Neutrophil (primary cell): ENCODE data around the gene A1CF.

Experiments
- H3K27ac ChIP-seq: fragments of 200-600 bp; sonication (generic); 2 replicates; pipeline ENCODE4 v1.5.1; 2016; ENCODE audit warnings: mild to moderate bottlenecking, moderate library complexity
- H3K27me3 ChIP-seq: fragments of 200-600 bp; sonication (generic); 2 replicates; pipeline ENCODE4 v1.6.0; 2016; ENCODE audit warnings: mild to moderate bottlenecking
- H3K36me3 ChIP-seq: fragments of 200-600 bp; sonication (generic); 2 replicates; pipeline ENCODE4 v1.5.1; 2017
- H3K4me1 ChIP-seq, 2 experiments: fragments of 200-600 bp in 1 of 2; sonication (generic) in 1 of 2; 1 replicate in 1 of 2; 2 replicates in 1 of 2; pipeline versions ENCODE4 v1.5.1 to v1.6.1; 2013 to 2016; ENCODE audit warnings: low read depth in 1 of 2, low read length in 1 of 2, mild to moderate bottlenecking in 1 of 2, moderate library complexity in 1 of 2; ENCODE audit not compliant: control insufficient read depth in 1 of 2, insufficient read depth in 1 of 2
- H3K4me3 ChIP-seq, 2 experiments: fragments of 200-600 bp in 1 of 2; sonication (generic) in 1 of 2; 1 replicate in 1 of 2; 2 replicates in 1 of 2; pipeline ENCODE4 v1.5.1; 2013 to 2016; ENCODE audit warnings: low read depth in 1 of 2, low read length in 1 of 2, mild to moderate bottlenecking in 1 of 2, moderate library complexity in 1 of 2
- H3K9me3 ChIP-seq: fragments of 200-600 bp; sonication (generic); 2 replicates; pipeline ENCODE4 v1.5.1; 2016
- CTCF ChIP-seq: fragments of 200-600 bp; sonication (generic); IDR thresholded peaks from 2 replicates; pipeline ENCODE4 v1.5.1; 2016; ENCODE audit warnings: antibody characterized with exemption

Gene A1CF

GRCh38 chr10:50876429-50876828 lies 9.0 kb downstream of the A1CF start:
- H3K9me3 ChIP-seq = no peaks in the 10 kb centered on the region
- H3K36me3 ChIP-seq = no peaks in the 10 kb centered on the region
- no peaks in the 10 kb centered on the region for H3K4me1 ChIP-seq
- no peak for TF ChIP-seq CTCF
- no peak overlapping the region for H3K4me3 ChIP-seq
- H3K27me3 ChIP-seq = no peaks in the 10 kb centered on the region
- no peak overlapping the region for H3K27ac ChIP-seq

GRCh38 chr10:50874723-50875122 lies 10.7 kb downstream of the A1CF start:
- no peaks in the 10 kb centered on the region for H3K27me3 ChIP-seq

GRCh38 chr10:50866317-50866716 lies 19.1 kb downstream of the A1CF start:
- Histone ChIP-seq H3K27ac (no peak overlapping the region), H3K27me3 (no peaks in the 10 kb centered on the region), H3K4me1 (no peaks in the 10 kb centered on the region), H3K9me3 (no peaks in the 10 kb centered on the region), H3K36me3 (no peaks in the 10 kb centered on the region), H3K4me3 (no peak overlapping the region)
- TF ChIP-seq CTCF = no peak

More at GRCh38 chr10:50874723-50875122, 10.7 kb downstream of the A1CF start:
- H3K27ac ChIP-seq = no peak overlapping the region
- no peak for TF ChIP-seq CTCF
- H3K36me3 ChIP-seq = no peaks in the 10 kb centered on the region
- H3K4me1 ChIP-seq = no peaks in the 10 kb centered on the region
- no peak overlapping the region for H3K4me3 ChIP-seq
- H3K9me3 ChIP-seq = no peaks in the 10 kb centered on the region

- Histone ChIP-seq H3K4me1 (no peaks in the 10 kb centered on the region), H3K27ac (no peak overlapping the region), H3K36me3 (no peaks in the 10 kb centered on the region), H3K9me3 (no peaks in the 10 kb centered on the region), H3K4me3 (no peak overlapping the region), H3K27me3 (no peaks in the 10 kb centered on the region)
- no peak for TF ChIP-seq CTCF
Observed at GRCh38 chr10:50862719-50863118, 22.7 kb downstream of the A1CF start.

GRCh38 chr10:50861370-50861769 lies 24.1 kb downstream of the A1CF start:
- no peak for TF ChIP-seq CTCF
- H3K27ac ChIP-seq = no peak overlapping the region
- H3K4me1 ChIP-seq = no peaks in the 10 kb centered on the region

GRCh38 chr10:50857579-50857978 lies 27.8 kb downstream of the A1CF start:
- Histone ChIP-seq H3K4me3 (no peak overlapping the region), H3K9me3 (no peaks in the 10 kb centered on the region), H3K27ac (no peak overlapping the region), H3K4me1 (no peaks in the 10 kb centered on the region), H3K36me3 (no peaks in the 10 kb centered on the region), H3K27me3 (no peaks in the 10 kb centered on the region)
- no peak for TF ChIP-seq CTCF

More at GRCh38 chr10:50861370-50861769, 24.1 kb downstream of the A1CF start:
- H3K9me3 ChIP-seq = no peaks in the 10 kb centered on the region
- no peaks in the 10 kb centered on the region for H3K27me3 ChIP-seq
- no peaks in the 10 kb centered on the region for H3K36me3 ChIP-seq
- H3K4me3 ChIP-seq = no peak overlapping the region
